Fibroblast of skin of left quadriceps (primary cell): ENCODE results near the gene OR13C9.
A peak's percentile ranks its signal among the peaks of the same experiment; 100 is the strongest.
"Not testable (repeated sequence)": the region's sequence is repeated elsewhere in the genome, so short reads cannot be mapped to it uniquely, and the experiment has no call there.

ENCODE experiments used
- DNase-seq, 2 experiments: peaks; one replicate each; pipeline ENCODE4 v3.0.0-alpha.2; 2013; ENCODE audit warnings: low read depth in 2 of 2

Gene OR13C9, protein sequence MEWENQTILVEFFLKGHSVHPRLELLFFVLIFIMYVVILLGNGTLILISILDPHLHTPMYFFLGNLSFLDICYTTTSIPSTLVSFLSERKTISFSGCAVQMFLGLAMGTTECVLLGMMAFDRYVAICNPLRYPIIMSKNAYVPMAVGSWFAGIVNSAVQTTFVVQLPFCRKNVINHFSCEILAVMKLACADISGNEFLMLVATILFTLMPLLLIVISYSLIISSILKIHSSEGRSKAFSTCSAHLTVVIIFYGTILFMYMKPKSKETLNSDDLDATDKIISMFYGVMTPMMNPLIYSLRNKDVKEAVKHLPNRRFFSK

GRCh38 chr9:104618104-104618503, at the start of gene OR13C9:
OR13C9 (minus strand) TSS chr9:104618204; CDS start chr9:104618204, 0 bp downstream.
- DNase-seq: no peak

DNA sequence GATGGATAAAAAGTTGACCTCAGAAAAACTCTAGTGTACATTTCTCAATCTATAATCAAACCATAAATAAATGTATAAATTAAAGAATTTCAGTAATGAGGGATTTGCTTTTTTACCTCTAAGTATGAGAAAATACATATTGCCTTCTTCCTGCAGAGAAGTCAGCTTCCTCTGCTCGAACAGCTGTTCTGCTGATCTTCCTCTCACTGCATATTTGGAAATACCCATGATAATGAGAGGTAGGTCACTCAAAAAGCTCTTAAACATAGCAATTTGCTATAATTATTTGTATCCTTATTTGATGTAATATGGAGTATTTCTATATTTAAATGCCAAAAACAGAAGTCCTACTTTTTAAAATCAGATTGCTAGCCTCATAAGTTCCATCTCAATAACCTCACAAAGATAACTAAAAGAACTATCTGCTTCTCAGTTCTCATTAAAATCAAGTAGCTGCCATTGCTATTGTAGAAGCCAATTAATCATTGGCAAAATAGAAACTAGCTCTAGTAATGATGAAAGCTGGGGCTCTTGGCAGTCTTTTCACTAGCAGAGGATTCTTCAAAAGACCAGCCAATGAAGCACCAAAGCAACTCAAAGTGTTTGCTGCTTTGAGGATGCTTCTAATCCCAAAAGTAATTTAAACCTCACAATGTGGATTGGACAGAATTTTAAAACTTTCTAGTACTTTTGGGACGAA, 40.6 kb upstream of the OR13C9 start:
- DNase-seq: no peak

DNA sequence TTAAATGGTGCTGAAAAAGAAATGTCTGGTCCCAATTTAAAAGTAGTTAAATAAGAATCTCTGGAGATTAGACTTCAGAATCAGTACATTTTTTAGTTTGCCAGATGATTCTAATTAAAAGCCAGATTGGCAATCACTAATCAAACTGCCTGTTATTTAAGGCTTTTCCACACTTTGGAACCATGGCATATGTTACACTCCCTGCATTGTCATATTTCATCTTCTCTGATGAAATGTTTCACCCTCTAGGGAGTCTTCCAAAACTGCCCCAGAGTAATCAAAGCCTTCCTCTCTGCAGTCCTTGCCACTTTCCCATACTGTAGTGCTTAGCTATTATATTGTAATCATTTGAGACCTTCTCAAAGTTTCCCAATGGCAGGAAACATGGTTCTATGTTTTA, 17.5 kb upstream of the OR13C9 start:
- DNase-seq: peak; percentile 79 to 80

DNA sequence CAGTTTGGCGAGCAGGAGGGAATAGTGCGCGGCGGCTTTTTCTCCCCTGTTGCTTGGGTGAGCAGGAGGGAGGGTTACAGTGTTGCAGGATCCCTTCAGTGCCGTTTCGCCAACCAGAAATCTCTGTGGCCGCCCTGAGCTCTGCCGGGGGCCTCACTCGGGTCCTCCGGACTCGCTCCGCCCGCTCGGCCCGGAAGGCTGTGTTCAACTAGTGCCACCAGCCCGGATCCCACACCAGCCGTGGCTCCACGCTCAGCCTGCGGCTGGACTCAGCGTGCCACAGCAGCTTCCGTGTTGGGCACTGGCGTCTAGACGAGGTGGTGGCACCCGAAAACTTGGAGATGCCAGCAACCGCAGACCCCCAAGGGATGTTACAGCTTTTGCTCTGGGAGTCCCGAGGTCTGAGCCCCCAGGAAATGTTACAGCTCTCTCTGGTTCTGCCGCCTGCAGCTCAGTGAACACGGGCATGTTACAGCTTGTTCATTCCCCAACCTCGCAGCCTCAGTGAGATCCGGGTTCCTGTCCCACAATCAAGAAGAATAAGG, 16.0 kb upstream of the OR13C9 start:
- DNase-seq: no peak

- DNase-seq: not testable (repeated sequence)
Measured at GRCh38 chr9:104625964-104626363, 8.0 kb upstream of the OR13C9 start.

- DNase-seq: peak in 1 of 2 experiments; percentile 12
Measured at GRCh38 chr9:104617418-104617817, 586 bp downstream of the OR13C9 start.

DNA sequence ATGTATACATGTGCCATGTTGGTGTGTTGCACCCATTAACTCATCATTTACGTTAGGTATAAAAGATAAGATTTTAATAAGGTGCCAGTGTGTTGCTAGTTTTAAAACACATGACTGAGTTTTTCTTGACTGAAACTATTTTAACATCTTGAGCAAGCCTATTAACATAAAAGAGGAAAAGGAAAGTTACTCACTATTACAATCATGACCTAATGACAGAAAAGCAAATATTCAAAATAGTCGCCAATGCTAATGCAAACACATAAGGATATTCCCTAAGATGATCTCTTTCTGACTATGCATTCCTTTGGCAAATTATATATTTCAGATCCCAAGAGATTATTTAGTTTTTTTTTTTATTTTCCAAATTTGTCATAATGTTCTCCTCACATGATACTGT, 6.8 kb downstream of the OR13C9 start:
- DNase-seq: no peak

DNA sequence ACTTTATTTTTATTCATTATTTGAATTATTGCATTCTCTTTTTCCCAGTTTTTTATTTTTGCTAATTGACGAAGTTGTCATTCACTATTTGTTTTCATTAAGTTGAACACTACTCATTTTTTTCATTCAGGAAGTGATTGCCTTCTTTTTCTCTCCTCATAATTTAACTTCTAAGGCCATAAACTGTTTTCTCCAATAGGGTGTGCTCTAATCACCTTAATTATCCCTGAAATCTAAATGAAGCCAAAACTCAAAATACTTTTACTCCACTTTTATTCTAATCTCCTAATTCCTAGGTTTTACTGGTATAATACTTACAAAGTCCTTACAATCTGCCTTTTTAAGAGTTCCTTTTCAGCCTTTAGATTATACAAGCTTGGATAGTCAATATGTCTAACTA, 9.7 kb downstream of the OR13C9 start:
- no peak for DNase-seq

GRCh38 chr9:104606152-104606551, 11.9 kb downstream of the OR13C9 start:
- no peak for DNase-seq

- DNase-seq: not testable (repeated sequence)
Measured at GRCh38 chr9:104605527-104605926, 12.5 kb downstream of the OR13C9 start, which contains the start of gene OR13C2. OR13C2 (minus strand) TSS chr9:104605627; CDS start chr9:104605627, 0 bp downstream.

- DNase-seq: no peak
Measured at GRCh38 chr9:104604801-104605200, 13.2 kb downstream of the OR13C9 start.

- not testable (repeated sequence) for DNase-seq
Measured at GRCh38 chr9:104599313-104599712, 18.7 kb downstream of the OR13C9 start, which contains the start of gene OR13C5. OR13C5 (minus strand) TSS chr9:104599413; CDS start chr9:104599413, 0 bp downstream.

- DNase-seq: not testable (repeated sequence)
Measured at GRCh38 chr9:104598749-104599148, 19.3 kb downstream of the OR13C9 start.

DNA sequence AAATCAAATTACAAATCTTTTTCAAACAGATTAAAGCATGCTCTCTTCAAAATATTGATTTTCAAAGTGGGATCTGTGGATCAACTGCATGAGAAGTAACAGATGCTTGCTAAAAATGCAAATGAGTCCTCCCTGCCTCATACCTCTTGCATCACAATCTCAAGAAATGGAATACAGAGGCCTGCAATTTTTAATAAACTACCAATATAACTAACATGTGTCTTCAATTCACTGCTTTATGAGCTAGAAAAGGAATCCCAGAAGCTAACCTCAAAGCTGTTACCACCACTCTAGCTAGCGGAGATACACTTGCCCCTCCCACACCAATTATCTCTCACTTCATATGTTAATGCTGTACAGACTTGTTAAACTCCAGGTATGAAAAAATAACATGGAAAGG, 28.4 kb downstream of the OR13C9 start:
- peak; percentile 54 to 55 for DNase-seq

DNA sequence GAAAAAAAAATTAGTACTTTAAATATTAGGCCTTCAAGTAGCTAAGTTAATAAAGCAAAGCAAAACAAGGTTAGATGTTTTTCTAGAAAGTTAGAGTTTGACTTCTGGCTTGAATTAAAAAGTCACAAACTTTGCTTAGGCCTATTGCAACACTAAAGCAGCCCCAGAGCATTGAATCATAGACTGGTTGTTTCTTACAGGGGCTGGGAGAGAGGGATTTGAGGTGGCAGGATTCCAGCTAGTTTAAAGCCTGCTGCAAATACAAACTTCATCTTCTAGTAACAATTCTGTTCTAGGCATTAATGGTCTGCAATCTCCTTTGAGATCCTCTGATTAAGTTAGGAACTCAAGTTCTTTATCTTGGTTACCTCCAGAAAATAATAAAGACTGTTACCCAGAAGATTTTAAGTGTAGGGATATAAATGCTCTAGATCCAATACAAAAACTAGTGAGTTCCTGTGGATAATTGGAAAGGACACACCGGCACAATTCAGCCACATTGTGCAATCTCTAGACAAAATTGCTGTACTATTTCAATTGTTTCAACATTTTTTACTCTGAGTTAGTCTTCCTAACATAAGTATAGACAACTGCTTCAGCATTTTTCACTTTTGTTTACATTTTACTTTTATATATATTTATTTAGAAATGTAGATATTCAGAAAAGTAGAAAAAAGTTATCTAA, 31.4 kb downstream of the OR13C9 start:
- peak; percentile 94 to 95 for DNase-seq

DNA sequence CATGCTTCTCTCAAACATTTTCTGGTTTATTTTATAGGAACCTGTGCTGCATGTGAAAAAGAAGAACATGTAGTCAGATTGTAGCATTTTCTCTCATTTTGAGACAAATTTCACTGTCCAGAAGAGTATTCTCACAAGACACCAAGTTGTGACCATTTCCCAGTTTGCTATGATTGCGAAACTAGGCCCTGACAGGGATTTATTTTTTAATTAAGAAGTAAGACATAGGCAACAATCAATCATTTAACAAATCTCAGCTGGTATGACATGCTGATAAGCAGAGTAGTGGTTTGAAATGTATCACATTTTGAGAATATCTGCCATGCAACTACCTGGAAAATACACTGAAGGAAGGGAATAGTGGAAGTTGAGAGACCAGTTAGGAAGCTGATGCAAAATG, 37.4 kb downstream of the OR13C9 start:
- DNase-seq: no peak

DNA sequence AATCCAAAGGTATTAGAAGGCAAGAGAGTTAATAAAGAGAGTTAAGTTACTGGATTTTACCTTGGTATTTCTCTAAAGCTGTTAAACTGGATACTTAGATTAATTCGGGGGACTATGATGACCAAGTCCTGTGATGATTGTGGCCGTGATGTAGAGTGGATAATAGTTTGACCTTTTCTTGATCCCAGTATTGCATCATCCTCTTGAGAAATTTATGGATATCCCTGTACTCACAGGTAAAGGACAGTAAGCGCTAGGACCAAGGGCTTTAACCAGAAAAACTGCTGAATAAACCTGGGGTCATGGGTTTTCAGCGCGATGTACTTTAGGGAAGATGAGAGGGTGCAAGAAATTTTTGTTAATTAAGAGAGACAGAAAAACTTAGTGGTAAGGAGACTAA, 40.7 kb downstream of the OR13C9 start:
- DNase-seq: no peak

GRCh38 chr9:104575456-104575855, 42.5 kb downstream of the OR13C9 start:
- DNase-seq: peak in 1 of 2 experiments; percentile 18

DNA sequence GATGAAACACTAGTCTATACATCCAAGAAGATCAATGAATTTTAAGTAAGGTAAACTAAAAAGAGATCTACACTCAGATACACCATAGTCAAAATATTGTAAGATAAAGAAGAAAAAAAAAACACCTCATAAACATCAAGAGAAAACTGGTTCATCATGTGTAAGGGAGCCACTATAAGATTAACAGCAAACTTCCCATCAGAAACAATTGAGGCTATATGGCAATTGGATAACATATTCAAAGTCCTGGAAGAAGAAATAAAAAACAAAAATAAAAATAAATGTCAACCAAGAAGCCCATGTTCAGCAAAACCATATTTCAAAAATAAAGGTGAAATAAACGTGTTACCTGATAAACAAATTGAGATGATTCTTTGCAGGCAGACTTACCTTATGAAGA, 45.4 kb downstream of the OR13C9 start:
- DNase-seq: no peak

DNA sequence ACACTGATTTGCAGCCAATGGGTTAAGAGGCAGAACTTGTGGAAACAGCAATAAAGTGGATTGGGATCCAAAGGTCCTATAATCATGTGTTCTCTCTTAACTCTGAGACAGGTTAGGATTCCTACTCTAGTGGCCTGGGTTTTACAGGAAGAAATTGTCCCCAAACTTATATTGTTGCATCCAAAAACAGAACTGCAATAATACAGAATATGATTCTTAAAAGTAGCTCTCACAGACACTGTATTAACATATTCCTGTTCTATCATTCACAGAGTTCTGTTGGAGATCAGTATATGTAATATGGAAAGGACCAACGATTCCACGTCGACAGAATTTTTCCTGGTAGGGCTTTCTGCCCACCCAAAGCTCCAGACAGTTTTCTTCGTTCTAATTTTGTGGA, 49.1 kb downstream of the OR13C9 start, which contains the start of gene OR13C8:
OR13C8 (plus strand) TSS at position 301 of the 400 bp plus-strand sequence; CDS start at position 301, 0 bp downstream.
- DNase-seq: no peak
